GM23248 (cell line): Measurements from ENCODE around the gene FAM114A1. TPM values are rescaled to one million over a fixed set of nuclear protein-coding genes. Genes with fewer than 3 reads are reported as not detected.

ENCODE experiments used
- DNase-seq: peaks from one replicate; pipeline ENCODE4 v3.0.0-alpha.2; 2015
- H2AFZ ChIP-seq: fragments of 200-600 bp; sonication (generic); 2 replicates; pipeline ENCODE4 v1.6.1; 2016; ENCODE audit warnings: antibody characterized with exemption
- H3F3A ChIP-seq: fragments of 200-600 bp; sonication (generic); 2 replicates; pipeline ENCODE4 v1.6.1; 2016; ENCODE audit warnings: mild to moderate bottlenecking, antibody characterized with exemption, mixed run types; ENCODE audit not compliant: insufficient read depth
- H3K27ac ChIP-seq: fragments of 200-600 bp; sonication (generic); 2 replicates; pipeline ENCODE4 v1.5.1; 2016; ENCODE audit warnings: mild to moderate bottlenecking
- H3K27me3 ChIP-seq: fragments of 200-600 bp; sonication (generic); replicated peaks from 2 replicates; pipeline ENCODE4 v1.6.1; 2016; ENCODE audit warnings: mild to moderate bottlenecking; ENCODE audit not compliant: insufficient read depth
- H3K36me3 ChIP-seq: fragments of 200-600 bp; sonication (generic); 2 replicates; pipeline ENCODE4 v1.6.1; 2016; ENCODE audit warnings: low read depth, mild to moderate bottlenecking
- H3K4me1 ChIP-seq: fragments of 200-600 bp; sonication (generic); 2 replicates; pipeline ENCODE4 v1.6.1; 2016; ENCODE audit warnings: mild to moderate bottlenecking; ENCODE audit not compliant: insufficient read depth
- H3K4me2 ChIP-seq: fragments of 200-600 bp; sonication (generic); one replicate; pipeline ENCODE4 v1.6.1; 2016; ENCODE audit warnings: mild to moderate bottlenecking; ENCODE audit not compliant: unreplicated experiment
- H3K4me3 ChIP-seq: fragments of 200-600 bp; sonication (generic); 2 replicates; pipeline ENCODE4 v1.5.1; 2016; ENCODE audit warnings: mild to moderate bottlenecking
- H3K79me2 ChIP-seq: fragments of 200-600 bp; sonication (generic); 2 replicates; pipeline ENCODE4 v1.6.1; 2016; ENCODE audit warnings: mild to moderate bottlenecking; ENCODE audit not compliant: insufficient read depth
- H3K9ac ChIP-seq: fragments of 200-600 bp; sonication (generic); 2 replicates; pipeline ENCODE4 v1.6.1; 2016; ENCODE audit warnings: mild to moderate bottlenecking
- H3K9me2 ChIP-seq: fragments of 200-600 bp; sonication (generic); 2 replicates; pipeline ENCODE4 v1.6.1; 2016; ENCODE audit warnings: mixed run types, mild to moderate bottlenecking, moderate library complexity; ENCODE audit not compliant: insufficient read depth
- H3K9me3 ChIP-seq: fragments of 200-600 bp; sonication (generic); one replicate; pipeline ENCODE4 v1.6.1; 2017; ENCODE audit warnings: low read depth
- H4K20me1 ChIP-seq: fragments of 200-600 bp; sonication (generic); 2 replicates; pipeline ENCODE4 v1.6.0; 2016; ENCODE audit not compliant: insufficient read depth
- EZH2 ChIP-seq: fragments of 200-600 bp; sonication (generic); IDR thresholded peaks from 2 replicates; pipeline ENCODE4 v1.6.1; 2018; ENCODE audit warnings: antibody characterized with exemption, mild to moderate bottlenecking; ENCODE audit not compliant: insufficient read depth, poor library complexity, severe bottlenecking
- EZH2phosphoT487 ChIP-seq: fragments of 200-600 bp; sonication (generic); IDR thresholded peaks from 2 replicates; pipeline ENCODE4 v1.6.1; 2018; ENCODE audit warnings: antibody characterized with exemption, moderate library complexity, mild to moderate bottlenecking, low read depth; ENCODE audit not compliant: insufficient read depth
- WGBS, 2 experiments: methylation state at CpG; one replicate each; pipeline ENCODE4 v1.1.6; 2015 to 2017; ENCODE audit warnings: low lambda C conversion rate in 2 of 2, low coverage in 1 of 2; ENCODE audit errors: missing lambda C conversion rate in 2 of 2; 5-methylcytosine and 5-hydroxymethylcytosine counted together
- in situ Hi-C: fragments of 300-500 bp; cut with MboI; formaldehyde crosslinking; loops from 2 replicates; pipeline ENCODE4 v1.15.0; 2020
- polyA plus RNA-seq: library from polyadenylated mRNA; unstranded; fragments of >200 nt; fragmentation: Nextera tagmentation; extraction: Ambion mirVana; gene quantifications from 2 replicates; pipeline ENCODE4 v1.2.1, GENCODE V29; 2016
- total RNA-seq: library from RNA; depleted of rRNA; stranded (reverse); fragments of >200 nt; shearing (Covaris generic); gene quantifications from 2 replicates; pipeline ENCODE4 v1.2.3, GENCODE V29; 2014

Gene FAM114A1
- total and polyA plus RNA-seq, 2 experiments from 2014 or later = 237 to 318 TPM

- Histone ChIP-seq H3F3A (peaks cover 80% of the 10 kb centered on the region), H4K20me1 (no peaks in the 10 kb centered on the region), H3K27me3 (no peaks in the 10 kb centered on the region), H3K27ac (no peak overlapping the region), H3K9ac (no peak overlapping the region), H3K4me1 (peaks cover 33% of the 10 kb centered on the region), H2AFZ (no peak overlapping the region), H3K4me3 (no peak overlapping the region), H3K79me2 (no peaks in the 10 kb centered on the region), H3K4me2 (no peak overlapping the region), H3K9me3 (no peaks in the 10 kb centered on the region), H3K9me2 (no peaks in the 10 kb centered on the region), H3K36me3 (peaks cover 25% of the 10 kb centered on the region)
- 95 to 99% methylated on average over 3 of the region's 3 CpGs for WGBS, 2 experiments
- no peak for DNase-seq
- in situ Hi-C loops = loop anchor here (25.0 kb wide), 1 partner anchor 190 kb away; no protein-coding TSS in a partner anchor
- TF ChIP-seq EZH2phosphoT487 (no peak), EZH2 (no peak)
These were observed 79.3 kb downstream of the FAM114A1 start for GRCh38 chr4:38946919-38947318.

GRCh38 chr4:38948551-38948950, 80.9 kb downstream of the FAM114A1 start:
- H3K4me1 ChIP-seq = peaks cover 30% of the 10 kb centered on the region
- peak overlapping the region; percentile 25 for H3K4me3 ChIP-seq
- DNase-seq = peak; percentile 94
- H3K9me2 ChIP-seq = no peaks in the 10 kb centered on the region
- H2AFZ ChIP-seq = 0 out of 2 replicates have a peak overlapping the region, but pooled peaks have one; percentile 23
- H3F3A ChIP-seq = peaks cover 75% of the 10 kb centered on the region
- H3K36me3 ChIP-seq = peaks cover 20% of the 10 kb centered on the region
- 0 to 2% methylated on average over 2 of the region's 2 CpGs for WGBS, 2 experiments
- peak overlapping the region; percentile 43 for H3K4me2 ChIP-seq
- H3K9ac ChIP-seq = peak overlapping the region; percentile 45
- no peaks in the 10 kb centered on the region for H3K27me3 ChIP-seq
- no peak for TF ChIP-seq EZH2
- TF ChIP-seq EZH2phosphoT487 = no peak
- no peaks in the 10 kb centered on the region for H3K79me2 ChIP-seq
- no peaks in the 10 kb centered on the region for H4K20me1 ChIP-seq
- no peaks in the 10 kb centered on the region for H3K9me3 ChIP-seq
- peak overlapping the region; percentile 71 for H3K27ac ChIP-seq
- in situ Hi-C loops = loop anchor here (25.0 kb wide), 1 partner anchor 189 kb away; no protein-coding TSS in a partner anchor

- Histone ChIP-seq H3K9me3 (no peaks in the 10 kb centered on the region), H3K9me2 (no peaks in the 10 kb centered on the region), H3K27ac (peak overlapping the region; percentile 71; the same call in 1 of the 2 replicates), H3F3A (peaks cover 71% of the 10 kb centered on the region), H4K20me1 (no peaks in the 10 kb centered on the region), H3K4me1 (peaks cover 30% of the 10 kb centered on the region), H3K36me3 (peaks cover 11% of the 10 kb centered on the region), H3K27me3 (no peaks in the 10 kb centered on the region), H3K4me3 (no peak overlapping the region), H3K79me2 (no peaks in the 10 kb centered on the region), H3K9ac (peak overlapping the region; percentile 45; the same call in 1 of the 2 replicates), H3K4me2 (peak overlapping the region; percentile 6), H2AFZ (no peak overlapping the region)
- in situ Hi-C loops = loop anchor here (25.0 kb wide), 2 partner anchors 113 to 188 kb away; partner anchors contain the start of gene KLHL5
- WGBS, 2 experiments = 39 to 41% methylated on average over 5 of the region's 5 CpGs
- no peak for TF ChIP-seq EZH2
- TF ChIP-seq EZH2phosphoT487 = no peak
- DNase-seq = peak; percentile 44
These were observed 81.9 kb downstream of the FAM114A1 start for GRCh38 chr4:38949411-38950051.

- no peak for DNase-seq
These were observed 82.6 kb downstream of the FAM114A1 start for GRCh38 chr4:38950159-38950558.

More at GRCh38 chr4:38950159-38950558, 82.6 kb downstream of the FAM114A1 start:
- Histone ChIP-seq H2AFZ (no peak overlapping the region), H3K27me3 (no peaks in the 10 kb centered on the region), H3K4me1 (peaks cover 30% of the 10 kb centered on the region), H3K79me2 (no peaks in the 10 kb centered on the region), H3K9ac (no peak overlapping the region), H3K9me2 (no peaks in the 10 kb centered on the region), H4K20me1 (no peaks in the 10 kb centered on the region), H3K9me3 (no peaks in the 10 kb centered on the region), H3K4me2 (no peak overlapping the region), H3K36me3 (peaks cover 6% of the 10 kb centered on the region), H3K4me3 (no peak overlapping the region), H3F3A (peaks cover 64% of the 10 kb centered on the region), H3K27ac (no peak overlapping the region)
- WGBS, 2 experiments = 96 to 97% methylated on average over 2 of the region's 2 CpGs
- in situ Hi-C loops = loop anchor here (25.0 kb wide), 1 partner anchor 112 kb away; the partner anchor contains the start of gene KLHL5
- no peak for TF ChIP-seq EZH2
- TF ChIP-seq EZH2phosphoT487 = no peak
